Stimulated activated CD4-positive, alpha-beta T cell treated with anti-CD3 and anti-CD28 coated beads, Interleukin-15, amount 100 ng/mL, for 24 hours (primary cell): ENCODE results near the gene SERP2.
A peak's percentile ranks its signal among the peaks of the same experiment; 100 is the strongest.

Experiments
- DNase-seq: peaks from one replicate; pipeline ENCODE4 v3.0.0-alpha.2; 2020

The SERP2 gene

GRCh38 chr13:44414716-44415115, 41.1 kb downstream of the SERP2 start:
- no peak for DNase-seq

- DNase-seq, result no peak
These were observed 42.2 kb downstream of the SERP2 start for GRCh38 chr13:44415815-44416214.

GRCh38 chr13:44416301-44416700, 42.7 kb downstream of the SERP2 start:
- DNase-seq, result no peak

- DNase-seq, result no peak
These were observed 43.1 kb downstream of the SERP2 start for GRCh38 chr13:44416744-44417143.

GRCh38 chr13:44417446-44417845, 43.8 kb downstream of the SERP2 start:
- no peak for DNase-seq

- DNase-seq, result no peak
These were observed 44.3 kb downstream of the SERP2 start for GRCh38 chr13:44417876-44418275.

- no peak for DNase-seq
These were observed 47.0 kb downstream of the SERP2 start for GRCh38 chr13:44420376-44421220.

- no peak for DNase-seq
These were observed 48.4 kb downstream of the SERP2 start for GRCh38 chr13:44421853-44422525.

GRCh38 chr13:44422755-44423643, 49.4 kb downstream of the SERP2 start:
- no peak for DNase-seq

GRCh38 chr13:44423824-44424223, 50.2 kb downstream of the SERP2 start:
- DNase-seq, result no peak

GRCh38 chr13:44425041-44425814, 51.6 kb downstream of the SERP2 start:
- no peak for DNase-seq

- DNase-seq, result no peak
These were observed 52.1 kb downstream of the SERP2 start for GRCh38 chr13:44425815-44426078.

- DNase-seq, result no peak
These were observed 52.8 kb downstream of the SERP2 start for GRCh38 chr13:44426461-44426860.

- DNase-seq, result no peak
These were observed 55.7 kb downstream of the SERP2 start for GRCh38 chr13:44429311-44429710.

- no peak for DNase-seq
These were observed 57.5 kb downstream of the SERP2 start for GRCh38 chr13:44431150-44431549.

- no peak for DNase-seq
These were observed 59.0 kb downstream of the SERP2 start for GRCh38 chr13:44432650-44433049.

- DNase-seq, result no peak
These were observed 60.5 kb downstream of the SERP2 start for GRCh38 chr13:44433863-44434765.

- DNase-seq, result no peak
These were observed 61.1 kb downstream of the SERP2 start for GRCh38 chr13:44434766-44435141.

GRCh38 chr13:44435142-44435918, 61.7 kb downstream of the SERP2 start:
- peak; percentile 91 for DNase-seq

- DNase-seq, result no peak
These were observed 62.4 kb downstream of the SERP2 start for GRCh38 chr13:44435919-44436510.
